HG03342 (cell line): ENCODE measurements around the gene CMBL.
"Not testable (repeated sequence)": the region's sequence is repeated elsewhere in the genome, so short reads cannot be mapped to it uniquely, and the experiment has no call there.

Experiments
- ATAC-seq: cut with Tn5 transposase; IDR thresholded peaks from one replicate; pipeline ENCODE4 v1.9.1; 2021; ENCODE audit warnings: mild to moderate bottlenecking, moderate library complexity; ENCODE audit not compliant: unreplicated experiment

CMBL gene

DNA sequence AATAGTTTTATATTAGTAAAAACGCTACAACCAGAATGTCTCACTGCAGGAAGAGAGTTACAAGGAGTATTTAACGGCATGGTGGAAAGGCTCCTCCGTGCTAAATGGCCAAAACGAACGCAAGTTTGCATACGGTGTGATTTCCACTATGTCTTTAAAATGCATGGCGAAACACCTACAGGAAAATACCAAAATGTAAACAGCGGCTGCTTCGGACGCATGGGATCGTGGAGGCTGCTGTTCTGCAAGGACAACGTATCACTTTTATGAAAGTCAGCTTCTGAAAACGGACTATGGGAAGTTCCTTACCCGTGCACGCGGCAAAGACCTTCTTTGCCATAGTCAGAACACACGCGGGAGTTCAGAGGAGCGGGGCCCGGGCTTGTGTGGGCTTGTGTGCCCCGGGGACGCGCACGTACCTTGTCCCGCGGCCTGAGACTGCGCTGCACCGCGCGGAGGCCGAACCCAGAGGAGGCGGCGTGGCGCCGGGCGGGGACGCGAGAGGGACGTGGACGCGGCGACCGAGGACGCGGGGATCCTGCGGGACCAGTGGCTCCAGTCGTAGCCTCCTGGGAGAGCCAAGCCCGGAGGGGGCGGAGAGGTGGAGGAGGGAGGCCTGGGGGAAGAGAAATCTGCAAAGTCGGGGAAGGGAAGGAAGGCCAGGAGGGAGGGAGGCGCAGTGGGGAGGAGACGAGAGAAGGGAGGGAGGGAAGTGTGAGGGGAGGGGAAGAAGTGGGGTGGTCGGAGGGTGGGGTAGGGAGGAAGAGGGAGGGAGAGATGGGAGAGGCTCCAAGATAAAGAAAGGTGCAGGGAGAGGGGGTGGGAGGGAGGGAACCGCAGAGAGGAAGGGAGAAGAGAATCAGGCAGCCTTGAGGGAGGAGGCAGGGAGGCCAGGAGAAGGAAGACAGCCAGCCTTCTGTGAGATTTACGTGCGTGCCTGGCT, at the start of gene CMBL:
TSS of gene CMBL (minus strand) at position 697 of the 943 bp plus-strand sequence. CDS start 17,140 bp downstream, outside the sequence.
- peak; percentile 81 for ATAC-seq

GRCh38 chr5:10355071-10355889, 47.6 kb upstream of the CMBL start:
- ATAC-seq, result peak; percentile 22

DNA sequence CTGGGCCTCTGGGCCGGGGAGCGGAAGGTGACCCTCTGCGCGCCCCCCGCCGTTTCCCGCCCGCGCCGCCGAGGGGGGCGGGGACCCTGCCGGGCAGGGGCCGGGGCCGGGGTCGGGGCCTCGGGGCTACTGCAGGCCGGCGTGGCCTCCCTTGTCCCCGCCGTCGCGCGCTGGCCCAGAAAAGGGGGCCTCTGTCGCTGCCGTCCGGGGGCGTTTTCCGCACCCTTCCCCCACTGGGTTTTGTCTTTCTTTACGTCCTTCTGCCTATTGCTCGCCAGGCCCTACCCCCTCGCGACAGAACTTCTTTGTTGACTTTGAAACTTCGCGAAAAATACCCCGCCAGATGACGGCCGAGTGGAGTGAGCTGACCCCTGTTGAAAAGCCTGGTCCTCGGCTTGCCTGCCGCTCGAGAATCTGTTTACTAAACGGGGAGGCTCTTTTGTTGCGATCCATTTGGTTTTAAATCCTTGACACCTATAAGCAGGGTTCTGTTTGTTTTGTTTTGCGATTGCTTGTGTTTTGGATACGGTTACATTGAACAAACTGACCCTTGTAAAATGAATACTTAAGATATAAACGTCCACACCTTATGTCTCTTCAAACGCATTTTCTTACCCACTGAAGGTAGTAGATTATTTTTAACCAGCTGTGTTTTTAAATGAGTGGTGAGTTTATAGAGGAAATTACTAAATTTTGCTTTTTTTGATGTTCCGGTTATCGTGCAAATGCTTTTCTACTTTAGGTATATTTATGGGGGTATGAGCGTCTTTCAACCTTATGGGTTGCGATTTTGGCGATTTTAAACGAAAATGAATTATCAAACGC, 46.6 kb upstream of the CMBL start:
- ATAC-seq, result peak; percentile 15

DNA sequence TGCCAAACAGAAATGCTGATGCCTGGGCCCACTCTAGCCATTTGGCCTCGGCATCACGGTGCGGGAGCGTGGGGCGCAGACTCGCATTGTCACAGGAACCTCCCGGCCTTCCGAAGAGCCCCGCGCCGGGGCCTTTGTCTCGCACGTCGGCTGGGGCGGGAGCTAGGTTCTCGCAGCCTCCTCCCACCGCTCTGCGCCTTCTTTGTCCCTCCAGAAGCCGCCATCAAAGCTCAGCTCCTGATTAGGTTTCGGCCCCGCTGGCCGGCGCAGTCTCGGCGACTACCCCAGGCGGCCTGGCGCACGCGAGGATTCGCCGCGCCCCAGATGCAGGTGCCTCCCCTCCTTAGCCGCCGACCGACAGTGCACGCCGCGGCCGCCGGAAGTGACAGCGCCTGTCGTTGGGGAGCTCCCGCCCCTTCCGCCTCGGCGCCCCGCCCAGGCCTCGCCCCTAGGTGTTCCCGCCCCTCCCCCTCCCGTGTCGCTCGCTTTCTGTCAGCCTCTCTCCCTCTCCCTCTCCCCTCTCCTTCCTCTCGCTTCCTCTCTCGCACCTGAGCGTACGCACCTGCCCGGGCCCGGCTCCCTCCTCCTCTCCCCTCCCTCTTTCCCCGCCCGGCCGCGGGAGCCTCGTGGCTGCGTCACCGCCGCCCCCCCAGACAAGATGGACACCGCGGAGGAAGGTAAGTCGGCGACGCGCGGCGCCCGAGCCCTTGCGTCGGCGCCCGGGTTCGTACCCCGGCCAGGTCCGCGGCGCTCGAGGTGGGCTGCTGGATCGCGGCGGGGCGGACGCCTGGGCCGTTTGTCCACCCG, 45.7 kb upstream of the CMBL start, which contains the start of gene MARCHF6:
TSS of gene MARCHF6 (plus strand) at position 455 of the 807 bp plus-strand sequence. CDS start at position 659, 204 bp downstream.
- peak; percentile 82 for ATAC-seq

DNA sequence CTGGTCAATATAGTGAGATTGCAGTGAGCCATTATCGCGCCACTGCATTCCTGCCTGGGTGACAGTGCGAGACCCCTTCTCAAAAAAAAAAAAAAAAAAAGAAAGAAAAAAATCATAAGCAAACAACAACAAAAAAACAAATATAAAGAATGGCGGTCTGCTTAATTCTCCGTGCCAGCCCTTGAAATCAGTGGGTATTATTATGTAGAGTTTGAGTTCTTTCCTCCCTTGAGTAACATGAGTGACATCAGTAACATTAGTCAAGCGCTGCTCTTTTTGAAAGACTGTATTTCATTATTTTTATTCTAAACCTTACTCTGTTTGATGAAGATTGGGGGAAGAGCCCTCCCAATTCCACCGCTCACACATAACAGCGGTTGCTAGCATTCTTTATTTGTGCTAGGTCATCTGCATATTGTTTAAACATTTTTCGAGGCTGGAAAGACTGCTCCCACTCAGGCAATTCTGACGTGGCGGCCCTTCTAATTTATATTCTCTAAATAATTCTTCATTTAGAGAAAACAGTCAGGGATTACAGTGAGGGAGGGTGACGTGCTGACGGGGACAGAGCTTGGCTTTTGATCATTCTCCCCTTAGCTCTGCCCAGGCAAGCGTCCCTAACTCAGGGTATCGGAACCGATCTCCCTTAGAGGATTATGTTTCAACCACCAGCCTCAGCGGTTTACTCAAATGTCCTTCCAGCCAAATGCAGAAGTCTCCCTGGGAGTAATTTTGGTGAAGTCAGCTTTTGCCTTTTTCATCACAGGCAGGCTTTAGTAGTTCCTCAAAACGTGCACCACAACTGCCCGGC, 44.9 kb upstream of the CMBL start:
- ATAC-seq, result no peak

GRCh38 chr5:10351919-10352318, 44.2 kb upstream of the CMBL start:
- no peak for ATAC-seq

GRCh38 chr5:10351199-10351905, 43.6 kb upstream of the CMBL start:
- ATAC-seq, result no peak

DNA sequence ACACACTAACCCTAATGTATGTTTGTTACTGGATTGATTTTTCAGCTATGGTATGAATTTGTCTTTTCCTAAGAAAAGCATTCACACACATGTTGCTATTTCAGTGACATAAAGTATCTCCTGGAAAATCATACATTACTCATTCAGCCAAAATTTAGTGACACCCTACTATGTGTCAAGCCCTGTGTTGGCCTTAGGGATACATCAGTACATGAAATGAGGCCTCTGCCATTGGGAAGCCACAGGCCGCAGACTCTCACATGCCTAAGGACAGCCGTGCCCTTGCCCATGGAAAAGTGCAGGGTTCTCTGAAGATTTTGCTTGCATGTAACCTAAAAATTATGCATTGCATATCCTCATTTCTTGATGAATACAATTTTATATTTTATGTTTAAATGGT, 40.6 kb upstream of the CMBL start:
- no peak for ATAC-seq

- ATAC-seq, result not testable (repeated sequence)
These were observed 36.9 kb upstream of the CMBL start for GRCh38 chr5:10344461-10345106.

- no peak for ATAC-seq
These were observed 35.8 kb upstream of the CMBL start for GRCh38 chr5:10343486-10343885.

DNA sequence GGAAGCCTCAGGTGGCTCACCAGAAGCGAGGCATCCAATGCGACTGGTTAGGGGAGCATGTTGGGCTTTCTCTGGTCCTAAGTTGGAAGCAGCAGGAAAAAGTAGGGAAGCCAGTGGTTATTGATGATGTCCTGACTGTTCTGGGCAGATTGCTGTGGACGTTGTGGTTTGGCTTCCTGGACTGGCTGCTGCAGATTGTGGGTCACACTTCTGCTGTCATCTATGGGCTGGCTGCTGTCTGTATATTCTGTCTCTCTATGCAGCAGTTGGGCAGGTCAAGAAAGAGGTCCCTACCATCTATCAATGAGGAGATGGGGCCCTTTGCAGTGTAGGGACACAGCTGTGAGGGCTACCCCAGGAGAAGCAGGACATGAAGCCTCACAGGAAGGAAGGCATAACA, 32.3 kb upstream of the CMBL start:
- no peak for ATAC-seq

- no peak for ATAC-seq
These were observed 31.5 kb upstream of the CMBL start for GRCh38 chr5:10339058-10339811.

GRCh38 chr5:10338686-10339057, 31.0 kb upstream of the CMBL start:
- no peak for ATAC-seq

DNA sequence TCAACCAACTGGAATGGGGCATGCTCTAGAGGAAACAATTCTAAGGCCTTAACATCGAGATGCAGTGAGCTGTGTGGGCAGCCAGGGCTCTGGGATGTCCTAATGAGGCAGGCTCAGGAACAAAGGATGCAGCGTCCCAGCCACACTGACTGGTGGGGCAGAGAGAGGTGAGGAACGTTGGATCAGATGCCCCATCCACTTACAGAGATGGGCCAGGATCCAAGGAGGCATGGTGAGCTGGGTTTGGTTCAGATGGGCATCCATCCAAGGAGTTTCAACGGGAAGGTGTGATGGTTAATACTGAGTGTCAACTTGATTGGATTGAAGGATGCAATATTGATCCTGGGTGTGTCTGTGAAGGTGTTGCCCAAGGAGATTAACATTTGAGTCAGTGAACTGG, 30.3 kb upstream of the CMBL start:
- no peak for ATAC-seq

- ATAC-seq, result no peak
These were observed 29.4 kb upstream of the CMBL start for GRCh38 chr5:10337107-10337506.

DNA sequence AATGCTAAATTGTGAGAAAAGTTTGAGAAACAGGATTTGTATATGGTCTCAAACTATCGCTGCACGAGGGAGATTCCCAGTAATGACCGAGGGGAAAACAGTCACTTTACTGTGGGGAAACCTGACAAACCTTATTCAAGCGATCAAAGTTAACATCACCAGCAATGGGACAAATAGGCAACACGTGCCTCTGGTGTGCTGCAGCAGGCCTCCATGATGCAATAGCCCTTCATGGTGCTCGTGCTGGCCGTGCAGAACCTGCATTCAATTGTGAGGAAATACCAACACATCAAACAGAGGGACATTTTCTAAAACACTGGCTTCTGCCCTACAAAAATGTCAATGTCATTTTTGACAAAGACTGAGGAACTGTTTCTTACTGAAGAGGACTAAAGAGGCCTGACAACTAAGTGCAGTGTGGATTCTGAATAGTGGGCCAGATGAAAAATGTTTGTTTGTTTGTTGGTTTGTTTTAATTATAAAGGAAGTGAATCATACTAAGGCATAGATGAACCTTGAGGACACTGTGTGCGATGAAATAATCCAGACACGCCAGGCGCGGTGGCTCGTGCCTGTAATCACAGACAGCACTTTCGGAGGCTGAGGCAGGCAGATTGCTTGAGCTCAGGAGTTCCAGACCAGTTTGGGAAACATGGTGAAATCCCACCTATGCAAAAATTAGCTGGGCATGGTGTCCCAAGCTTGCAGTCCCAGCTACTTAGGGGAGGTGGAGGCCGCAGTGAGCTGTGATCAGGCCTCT, 28.2 kb upstream of the CMBL start:
- ATAC-seq, result no peak

DNA sequence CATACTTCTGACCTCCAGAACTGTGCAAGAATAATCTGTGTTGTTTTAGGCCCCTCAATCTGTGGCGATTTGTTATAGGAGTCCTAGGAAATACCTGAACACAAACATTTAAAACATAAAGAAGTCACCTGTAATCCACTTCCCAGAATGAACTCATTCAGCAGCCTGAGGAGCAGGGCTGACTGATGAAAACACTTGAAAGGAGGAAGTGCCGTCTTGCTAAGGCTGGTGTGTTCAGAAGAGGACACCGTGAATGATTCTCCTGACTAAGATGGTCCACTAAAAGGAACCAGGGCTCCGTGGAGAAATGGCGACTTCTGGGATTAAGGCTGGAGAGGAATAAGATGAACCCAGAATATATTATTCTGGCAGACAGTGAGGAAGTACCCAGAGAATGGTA, 27.1 kb upstream of the CMBL start:
- no peak for ATAC-seq
